WTC11 (cell line): ENCODE results near the gene CPSF7. TPM values are rescaled to one million over a fixed set of nuclear protein-coding genes. Genes with fewer than 3 reads are reported as not detected.

Experiments
- ATAC-seq: fragments of 200-7000 bp; cut with Tn5 transposase; 2 replicates; pipeline ENCODE4 v1.10.0; 2021; ENCODE audit warnings: mild to moderate bottlenecking, moderate library complexity
- CTCF ChIA-PET: fragments of 300-600 bp; sonication (Branson Sonifier 250); formaldehyde crosslinking; loops from one replicate; lab custom pipeline; 2021; ENCODE audit warnings: antibody characterized with exemption; lab: Charles Lee
- POLR2A ChIA-PET: fragments of 350-600 bp; sonication (Branson Sonifier 250); formaldehyde crosslinking; loops from one replicate; lab custom pipeline; 2021; ENCODE audit warnings: antibody characterized with exemption; lab: Charles Lee
- DNase-seq: peaks from one replicate; pipeline ENCODE4 v3.0.0; 2021; ENCODE audit warnings: low spot score
- H3K27ac Mint-ChIP-seq: 2 replicates; pipeline ENCODE4 v1.8.0; 2021; ENCODE audit warnings: mixed read lengths
- H3K27me3 Mint-ChIP-seq: 2 replicates; pipeline ENCODE4 v1.8.0; 2021; ENCODE audit warnings: low read depth, mild to moderate bottlenecking, moderate library complexity, mixed read lengths
- H3K36me3 Mint-ChIP-seq: 2 replicates; pipeline ENCODE4 v1.8.0; 2021; ENCODE audit warnings: mixed read lengths
- H3K4me1 Mint-ChIP-seq: 2 replicates; pipeline ENCODE4 v1.8.0; 2022; ENCODE audit warnings: mixed read lengths
- H3K4me3 Mint-ChIP-seq: 2 replicates; pipeline ENCODE4 v1.8.0; 2021; ENCODE audit warnings: mild to moderate bottlenecking, moderate library complexity, mixed read lengths
- H3K9me3 Mint-ChIP-seq: 2 replicates; pipeline ENCODE4 v1.8.0; 2021; ENCODE audit warnings: mixed read lengths
- ARID4B ChIP-seq: sonication (generic); formaldehyde crosslinking; IDR thresholded peaks from 2 replicates; pipeline ENCODE4 v1.8.0; 2023; ENCODE audit warnings: missing genetic modification reagents, mild to moderate bottlenecking, borderline replicate concordance
- CREM ChIP-seq: sonication (generic); formaldehyde crosslinking; IDR thresholded peaks from 2 replicates; pipeline ENCODE4 v1.8.1; 2022; ENCODE audit warnings: mild to moderate bottlenecking, missing genetic modification reagents, moderate library complexity
- ELF4 ChIP-seq: sonication (generic); formaldehyde crosslinking; IDR thresholded peaks from 2 replicates; pipeline ENCODE4 v1.8.1; 2022; ENCODE audit warnings: low read depth, mild to moderate bottlenecking, moderate library complexity, missing genetic modification reagents
- ETV6 ChIP-seq: sonication (generic); formaldehyde crosslinking; IDR thresholded peaks from 2 replicates; pipeline ENCODE4 v1.8.1; 2022; ENCODE audit warnings: mild to moderate bottlenecking, missing genetic modification reagents
- HMGXB4 ChIP-seq: sonication (generic); formaldehyde crosslinking; IDR thresholded peaks from 2 replicates; pipeline ENCODE4 v1.8.1; 2023; ENCODE audit warnings: mild to moderate bottlenecking, moderate library complexity, missing genetic modification reagents
- NFE2L1 ChIP-seq: sonication (generic); formaldehyde crosslinking; IDR thresholded peaks from 2 replicates; pipeline ENCODE4 v1.8.1; 2023; ENCODE audit warnings: missing genetic modification reagents
- NR1H2 ChIP-seq: sonication (generic); formaldehyde crosslinking; IDR thresholded peaks from 2 replicates; pipeline ENCODE4 v1.9.0; 2021; ENCODE audit warnings: mild to moderate bottlenecking, moderate library complexity, missing genetic modification reagents
- NR3C1 ChIP-seq: sonication (generic); formaldehyde crosslinking; conservative IDR thresholded peaks from 2 replicates; pipeline ENCODE4 v1.8.1; 2023; ENCODE audit warnings: low read depth, mild to moderate bottlenecking, missing genetic modification reagents
- SMAD4 ChIP-seq: sonication (generic); formaldehyde crosslinking; IDR thresholded peaks from 2 replicates; pipeline ENCODE4 v1.8.0; 2022; ENCODE audit warnings: mild to moderate bottlenecking, missing genetic modification reagents
- TEAD1 ChIP-seq: sonication (generic); formaldehyde crosslinking; IDR thresholded peaks from 2 replicates; pipeline ENCODE4 v1.8.0; 2022; ENCODE audit warnings: mild to moderate bottlenecking, missing genetic modification reagents
- USF1 ChIP-seq: sonication (generic); formaldehyde crosslinking; IDR thresholded peaks from 2 replicates; pipeline ENCODE4 v1.8.0; 2022; ENCODE audit warnings: mild to moderate bottlenecking, missing genetic modification reagents
- ZNF317 ChIP-seq: sonication (generic); formaldehyde crosslinking; IDR thresholded peaks from 2 replicates; pipeline ENCODE4 v1.8.1; 2023; ENCODE audit warnings: low read depth, mild to moderate bottlenecking, moderate library complexity, missing genetic modification reagents, borderline replicate concordance
- total RNA-seq: library from RNA; stranded (reverse); gene quantifications from 3 replicates; pipeline ENCODE4 v1.2.3, GENCODE V29; 2021
- TF ChIP-seq, protein P1 (sequence below): sonication (generic); formaldehyde crosslinking; IDR thresholded peaks from 2 replicates; pipeline ENCODE4 v1.8.0; 2022; ENCODE audit warnings: mild to moderate bottlenecking, missing genetic modification reagents
- TF ChIP-seq, protein P2 (sequence below): sonication (generic); formaldehyde crosslinking; IDR thresholded peaks from 2 replicates; pipeline ENCODE4 v1.8.1; 2022; ENCODE audit warnings: mild to moderate bottlenecking, moderate library complexity, missing genetic modification reagents
- TF ChIP-seq, protein P3 (sequence below): sonication (generic); formaldehyde crosslinking; IDR thresholded peaks from 2 replicates; pipeline ENCODE4 v1.8.0; 2022; ENCODE audit warnings: mild to moderate bottlenecking, missing genetic modification reagents
- TF ChIP-seq, protein P4 (sequence below): fragments of 200-600 bp; IDR thresholded peaks from 2 replicates; pipeline ENCODE4 v1.8.0; 2022; ENCODE audit warnings: antibody characterized with exemption
- TF ChIP-seq, protein P5 (sequence below): sonication (generic); formaldehyde crosslinking; IDR thresholded peaks from 2 replicates; pipeline ENCODE4 v1.8.0; 2023; ENCODE audit warnings: missing genetic modification reagents
- TF ChIP-seq, protein P6 (sequence below): sonication (generic); formaldehyde crosslinking; IDR thresholded peaks from 2 replicates; pipeline ENCODE4 v1.8.1; 2022; ENCODE audit warnings: mild to moderate bottlenecking, missing genetic modification reagents, moderate library complexity, borderline replicate concordance
- TF ChIP-seq, protein P7 (sequence below): sonication (generic); formaldehyde crosslinking; IDR thresholded peaks from 2 replicates; pipeline ENCODE4 v1.8.1; 2022; ENCODE audit warnings: low read depth, missing genetic modification reagents, borderline replicate concordance

Gene CPSF7
- total RNA-seq, 1 experiment from 2014 or later = 88.3 TPM

GRCh38 chr11:61361741-61362541 is 67.8 kb downstream of the CPSF7 start, which contains the start of the genes CYB561A3 and TMEM138:
TSS of gene CYB561A3 (minus strand) at chr11:61361882. CDS start at chr11:61356713, 5,169 bp downstream.
TSS of gene TMEM138 (plus strand) at chr11:61362374. CDS start at chr11:61364391, 2,017 bp downstream.
- Mint-ChIP-seq H3K36me3 (peaks cover 29% of the 10 kb centered on the region), H3K27me3 (no peaks in the 10 kb centered on the region), H3K4me1 (peaks cover 22% of the 10 kb centered on the region), H3K27ac (peak within 1 kb of the TSS; percentile 98), H3K4me3 (peak within 1 kb of the TSS; percentile 96), H3K9me3 (no peaks in the 10 kb centered on the region)
- POLR2A ChIA-PET = interaction anchor here (0.7 to 2.7 kb wide), 13 partner anchors 9 to 266 kb away, joined by 3 to 29 read pairs (median 6); partner anchors contain the start of genes CPSF7, DDB1, SDHAF2 and TKFC
- DNase-seq = peak; percentile 92
- CTCF ChIA-PET = interaction anchor here (0.8 to 5.4 kb wide), 12 partner anchors 14 to 219 kb away, joined by 3 to 93 read pairs (median 4); partner anchors contain the start of genes CPSF7, DDB1, SDHAF2 and TKFC
- ATAC-seq = peak; percentile 93
- TF ChIP-seq, protein P1, sequence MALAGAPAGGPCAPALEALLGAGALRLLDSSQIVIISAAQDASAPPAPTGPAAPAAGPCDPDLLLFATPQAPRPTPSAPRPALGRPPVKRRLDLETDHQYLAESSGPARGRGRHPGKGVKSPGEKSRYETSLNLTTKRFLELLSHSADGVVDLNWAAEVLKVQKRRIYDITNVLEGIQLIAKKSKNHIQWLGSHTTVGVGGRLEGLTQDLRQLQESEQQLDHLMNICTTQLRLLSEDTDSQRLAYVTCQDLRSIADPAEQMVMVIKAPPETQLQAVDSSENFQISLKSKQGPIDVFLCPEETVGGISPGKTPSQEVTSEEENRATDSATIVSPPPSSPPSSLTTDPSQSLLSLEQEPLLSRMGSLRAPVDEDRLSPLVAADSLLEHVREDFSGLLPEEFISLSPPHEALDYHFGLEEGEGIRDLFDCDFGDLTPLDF (CRISPR knock-in tag) = 0 out of 2 replicates have a peak, but pooled peaks have one; percentile 48
- TF ChIP-seq SMAD4 (CRISPR knock-in tag) (no peak), ARID4B (CRISPR knock-in tag) (no peak), NR1H2 (CRISPR knock-in tag) (no peak), CREM (CRISPR knock-in tag) (peak; percentile 30; the same call in 1 of the 2 replicates), ZNF317 (CRISPR knock-in tag) (peak; percentile 96), USF1 (peak; percentile 48; the same call in 1 of the 2 replicates), NR3C1 (no peak), TEAD1 (CRISPR knock-in tag) (peak; percentile 69), NFE2L1 (CRISPR knock-in tag) (0 out of 2 replicates have a peak, but pooled peaks have one; percentile 35), ELF4 (0 out of 2 replicates have a peak, but pooled peaks have one; percentile 62), HMGXB4 (CRISPR knock-in tag) (peak; percentile 38; the same call in 1 of the 2 replicates), ETV6 (CRISPR knock-in tag) (peak; percentile 63; the same call in 1 of the 2 replicates)
- TF ChIP-seq, protein P2, sequence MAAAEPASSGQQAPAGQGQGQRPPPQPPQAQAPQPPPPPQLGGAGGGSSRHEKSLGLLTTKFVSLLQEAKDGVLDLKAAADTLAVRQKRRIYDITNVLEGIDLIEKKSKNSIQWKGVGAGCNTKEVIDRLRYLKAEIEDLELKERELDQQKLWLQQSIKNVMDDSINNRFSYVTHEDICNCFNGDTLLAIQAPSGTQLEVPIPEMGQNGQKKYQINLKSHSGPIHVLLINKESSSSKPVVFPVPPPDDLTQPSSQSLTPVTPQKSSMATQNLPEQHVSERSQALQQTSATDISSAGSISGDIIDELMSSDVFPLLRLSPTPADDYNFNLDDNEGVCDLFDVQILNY (CRISPR knock-in tag) = peak; percentile 95
- TF ChIP-seq, protein P3, sequence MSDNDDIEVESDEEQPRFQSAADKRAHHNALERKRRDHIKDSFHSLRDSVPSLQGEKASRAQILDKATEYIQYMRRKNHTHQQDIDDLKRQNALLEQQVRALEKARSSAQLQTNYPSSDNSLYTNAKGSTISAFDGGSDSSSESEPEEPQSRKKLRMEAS = peak; percentile 89
- TF ChIP-seq, protein P4, sequence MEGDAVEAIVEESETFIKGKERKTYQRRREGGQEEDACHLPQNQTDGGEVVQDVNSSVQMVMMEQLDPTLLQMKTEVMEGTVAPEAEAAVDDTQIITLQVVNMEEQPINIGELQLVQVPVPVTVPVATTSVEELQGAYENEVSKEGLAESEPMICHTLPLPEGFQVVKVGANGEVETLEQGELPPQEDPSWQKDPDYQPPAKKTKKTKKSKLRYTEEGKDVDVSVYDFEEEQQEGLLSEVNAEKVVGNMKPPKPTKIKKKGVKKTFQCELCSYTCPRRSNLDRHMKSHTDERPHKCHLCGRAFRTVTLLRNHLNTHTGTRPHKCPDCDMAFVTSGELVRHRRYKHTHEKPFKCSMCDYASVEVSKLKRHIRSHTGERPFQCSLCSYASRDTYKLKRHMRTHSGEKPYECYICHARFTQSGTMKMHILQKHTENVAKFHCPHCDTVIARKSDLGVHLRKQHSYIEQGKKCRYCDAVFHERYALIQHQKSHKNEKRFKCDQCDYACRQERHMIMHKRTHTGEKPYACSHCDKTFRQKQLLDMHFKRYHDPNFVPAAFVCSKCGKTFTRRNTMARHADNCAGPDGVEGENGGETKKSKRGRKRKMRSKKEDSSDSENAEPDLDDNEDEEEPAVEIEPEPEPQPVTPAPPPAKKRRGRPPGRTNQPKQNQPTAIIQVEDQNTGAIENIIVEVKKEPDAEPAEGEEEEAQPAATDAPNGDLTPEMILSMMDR = no peak
- TF ChIP-seq, protein P5, sequence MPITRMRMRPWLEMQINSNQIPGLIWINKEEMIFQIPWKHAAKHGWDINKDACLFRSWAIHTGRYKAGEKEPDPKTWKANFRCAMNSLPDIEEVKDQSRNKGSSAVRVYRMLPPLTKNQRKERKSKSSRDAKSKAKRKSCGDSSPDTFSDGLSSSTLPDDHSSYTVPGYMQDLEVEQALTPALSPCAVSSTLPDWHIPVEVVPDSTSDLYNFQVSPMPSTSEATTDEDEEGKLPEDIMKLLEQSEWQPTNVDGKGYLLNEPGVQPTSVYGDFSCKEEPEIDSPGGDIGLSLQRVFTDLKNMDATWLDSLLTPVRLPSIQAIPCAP = peak; percentile 68; the same call in 1 of the 2 replicates
- TF ChIP-seq, protein P6, sequence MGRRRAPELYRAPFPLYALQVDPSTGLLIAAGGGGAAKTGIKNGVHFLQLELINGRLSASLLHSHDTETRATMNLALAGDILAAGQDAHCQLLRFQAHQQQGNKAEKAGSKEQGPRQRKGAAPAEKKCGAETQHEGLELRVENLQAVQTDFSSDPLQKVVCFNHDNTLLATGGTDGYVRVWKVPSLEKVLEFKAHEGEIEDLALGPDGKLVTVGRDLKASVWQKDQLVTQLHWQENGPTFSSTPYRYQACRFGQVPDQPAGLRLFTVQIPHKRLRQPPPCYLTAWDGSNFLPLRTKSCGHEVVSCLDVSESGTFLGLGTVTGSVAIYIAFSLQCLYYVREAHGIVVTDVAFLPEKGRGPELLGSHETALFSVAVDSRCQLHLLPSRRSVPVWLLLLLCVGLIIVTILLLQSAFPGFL (CRISPR knock-in tag) = no peak
- TF ChIP-seq, protein P7, sequence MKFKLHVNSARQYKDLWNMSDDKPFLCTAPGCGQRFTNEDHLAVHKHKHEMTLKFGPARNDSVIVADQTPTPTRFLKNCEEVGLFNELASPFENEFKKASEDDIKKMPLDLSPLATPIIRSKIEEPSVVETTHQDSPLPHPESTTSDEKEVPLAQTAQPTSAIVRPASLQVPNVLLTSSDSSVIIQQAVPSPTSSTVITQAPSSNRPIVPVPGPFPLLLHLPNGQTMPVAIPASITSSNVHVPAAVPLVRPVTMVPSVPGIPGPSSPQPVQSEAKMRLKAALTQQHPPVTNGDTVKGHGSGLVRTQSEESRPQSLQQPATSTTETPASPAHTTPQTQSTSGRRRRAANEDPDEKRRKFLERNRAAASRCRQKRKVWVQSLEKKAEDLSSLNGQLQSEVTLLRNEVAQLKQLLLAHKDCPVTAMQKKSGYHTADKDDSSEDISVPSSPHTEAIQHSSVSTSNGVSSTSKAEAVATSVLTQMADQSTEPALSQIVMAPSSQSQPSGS (CRISPR knock-in tag) = no peak
